ENCODE results near the gene DNASE1L2. TPM values are rescaled to one million over a fixed set of nuclear protein-coding genes. Genes with fewer than 3 reads are reported as not detected.

The DNASE1L2 gene
- total RNA-seq, 1 experiment from 2014 or later: 0.98 TPM

DNA sequence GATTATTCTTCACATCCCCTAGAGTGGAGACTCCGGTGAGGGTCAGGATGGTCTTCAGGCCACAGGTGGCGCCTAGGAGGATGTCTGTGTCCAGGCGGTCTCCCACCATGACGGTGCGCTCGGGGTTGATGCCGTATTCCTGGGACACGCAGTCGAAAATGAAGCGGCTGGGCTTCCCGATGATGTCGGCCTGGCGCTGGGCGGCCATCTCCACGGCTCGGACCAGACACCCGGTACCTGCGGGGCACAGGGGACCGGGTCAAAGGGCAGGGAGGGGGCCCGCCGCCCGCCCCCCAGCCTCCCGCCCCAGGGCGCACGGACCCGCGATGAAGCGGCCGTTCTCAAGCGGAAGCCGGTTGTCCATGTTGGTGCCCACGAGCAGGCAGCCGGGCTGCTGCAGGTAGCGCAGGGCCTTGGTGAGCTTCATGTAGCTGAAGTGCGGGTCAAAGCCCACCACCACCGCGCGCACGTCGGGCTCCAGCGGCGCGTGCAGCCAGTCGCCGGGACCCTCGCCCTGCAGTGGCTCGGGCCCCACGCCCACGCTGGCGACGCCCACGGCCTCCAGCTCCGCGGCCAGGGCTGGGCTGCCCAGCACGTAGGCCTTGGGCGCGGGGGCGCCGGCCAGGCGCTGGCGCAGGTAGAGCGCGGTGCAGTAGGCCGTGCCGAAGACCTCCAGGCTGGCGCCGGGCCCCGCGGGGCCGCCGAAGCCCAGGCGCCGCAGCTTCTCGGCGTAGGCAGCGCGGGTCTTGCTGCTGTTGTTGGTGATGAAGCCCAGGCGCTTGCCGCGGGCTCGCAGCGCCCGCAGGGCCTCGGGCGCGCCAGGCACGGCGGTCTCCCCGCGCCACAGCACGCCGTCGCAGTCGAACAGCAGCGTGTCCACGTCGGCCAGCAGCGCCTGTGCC is 22.2 kb upstream of the DNASE1L2 start:
- in situ Hi-C loops (cut with HindIII; ENCODE audit: low pct_unique_long_range_greater_than_20kb, low sequenced_read_pairs): no loop called here
- peak; percentile 51 for DNase-seq (ENCODE audit: low read depth)

DNA sequence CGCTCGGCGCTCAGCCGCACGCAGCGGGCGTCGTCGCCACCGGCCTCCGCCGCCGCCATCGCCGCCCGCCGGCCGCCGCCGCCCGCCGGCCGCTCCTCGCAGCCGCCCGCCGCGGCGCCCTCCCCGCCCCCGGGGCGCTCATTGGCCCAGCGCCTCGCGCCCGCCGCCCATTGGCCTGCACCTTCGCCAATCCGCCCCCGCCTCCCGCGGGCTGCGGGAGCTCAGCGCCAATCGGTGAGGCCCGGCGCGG is 21.6 kb upstream of the DNASE1L2 start, which contains the start of gene PGP:
PGP (minus strand) TSS at position 122 of the 250 bp plus-strand sequence; CDS start at position 59, 63 bp downstream.
- no peak for DNase-seq (ENCODE audit: low read depth)
- in situ Hi-C loops (cut with HindIII; ENCODE audit: low pct_unique_long_range_greater_than_20kb, low sequenced_read_pairs): no loop called here

DNA sequence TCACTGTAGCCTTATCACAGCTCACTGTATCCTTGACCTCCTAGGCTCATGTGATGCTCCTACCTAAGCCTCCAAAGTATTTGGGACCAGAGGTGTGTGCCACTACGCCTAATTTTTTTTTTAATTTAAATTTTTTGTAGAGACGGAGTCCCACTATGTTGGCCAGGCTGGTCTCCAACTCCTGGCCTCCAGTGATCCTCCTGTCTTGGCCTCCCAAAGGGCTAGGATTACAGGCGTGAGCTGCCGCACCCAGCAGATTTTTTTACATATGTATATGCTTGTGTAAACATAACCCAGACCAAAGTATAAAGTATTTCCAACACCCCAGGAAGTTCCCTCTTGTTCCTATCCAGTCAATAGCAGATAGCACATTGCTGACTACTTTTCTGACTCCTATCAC is 19.9 kb upstream of the DNASE1L2 start:
- in situ Hi-C loops (cut with HindIII; ENCODE audit: low pct_unique_long_range_greater_than_20kb, low sequenced_read_pairs): no loop called here
- DNase-seq (ENCODE audit: low read depth): no peak

DNA sequence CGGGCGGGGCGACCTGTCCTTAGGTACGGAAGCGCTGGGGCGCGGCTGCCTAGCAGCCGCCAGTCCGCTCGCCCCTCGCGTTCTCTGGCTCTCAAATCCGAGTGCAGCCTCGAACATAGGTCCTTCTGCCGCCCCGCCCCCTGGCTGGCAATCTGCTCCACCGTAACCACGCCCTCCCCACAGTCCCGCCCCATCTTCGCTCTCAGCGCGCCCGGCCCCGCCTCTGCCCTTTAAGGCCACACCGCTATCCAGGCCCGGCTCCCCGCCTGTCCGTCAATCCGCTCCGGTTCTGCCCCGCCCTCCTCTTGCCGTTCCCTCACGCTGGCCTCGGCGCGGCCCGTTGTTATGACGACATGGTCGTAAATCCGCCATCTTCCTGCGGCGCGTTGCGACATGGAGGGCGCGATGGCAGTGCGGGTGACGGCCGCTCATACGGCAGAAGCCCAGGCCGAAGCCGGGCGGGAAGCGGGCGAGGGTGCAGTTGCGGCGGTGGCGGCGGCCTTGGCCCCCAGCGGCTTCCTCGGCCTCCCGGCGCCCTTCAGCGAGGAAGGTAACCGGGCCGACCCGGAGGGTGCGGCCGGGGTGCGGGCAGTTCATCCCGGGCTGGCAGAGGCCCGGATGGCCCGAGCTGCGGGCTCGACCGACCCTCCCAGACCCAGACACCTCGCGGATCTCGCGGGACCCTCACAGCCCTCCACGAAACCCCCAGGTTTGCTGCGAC is 12.9 kb upstream of the DNASE1L2 start, which contains the start of gene E4F1:
E4F1 (plus strand) TSS at position 371 of the 721 bp plus-strand sequence; CDS start at position 394, 23 bp downstream.
- DNase-seq (ENCODE audit: low read depth): peak; percentile 100
- in situ Hi-C loops (cut with HindIII; ENCODE audit: low pct_unique_long_range_greater_than_20kb, low sequenced_read_pairs): no loop called here

DNA sequence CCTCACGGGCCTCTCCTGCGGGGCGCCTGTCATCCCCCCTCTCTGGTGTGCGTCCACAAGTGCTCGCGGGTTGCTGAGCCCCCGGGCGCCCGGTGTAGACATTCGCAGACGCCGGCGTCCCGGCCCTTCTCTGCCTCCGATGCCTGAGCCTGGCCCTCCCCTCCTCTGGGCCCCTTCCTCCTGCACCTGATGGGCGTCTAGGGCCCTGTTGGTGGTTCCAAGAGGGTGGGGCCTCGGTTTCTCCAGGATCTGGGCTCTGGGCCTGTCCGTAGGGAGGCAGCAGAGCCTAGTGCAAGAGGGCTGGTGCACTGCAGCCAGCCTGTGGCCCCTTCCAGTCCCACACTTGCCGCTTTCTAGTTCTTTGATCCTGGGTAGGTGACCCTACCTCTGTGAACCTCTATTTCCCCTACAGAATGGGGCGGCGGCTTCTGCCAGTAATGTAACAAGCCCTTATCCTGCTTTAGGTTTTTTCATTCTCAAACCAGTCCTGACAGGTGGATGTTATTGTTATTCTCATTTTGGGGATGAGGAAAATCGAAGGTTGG is 12.2 kb upstream of the DNASE1L2 start:
- DNase-seq (ENCODE audit: low read depth): peak; percentile 61
- in situ Hi-C loops (cut with HindIII; ENCODE audit: low pct_unique_long_range_greater_than_20kb, low sequenced_read_pairs): no loop called here

DNA sequence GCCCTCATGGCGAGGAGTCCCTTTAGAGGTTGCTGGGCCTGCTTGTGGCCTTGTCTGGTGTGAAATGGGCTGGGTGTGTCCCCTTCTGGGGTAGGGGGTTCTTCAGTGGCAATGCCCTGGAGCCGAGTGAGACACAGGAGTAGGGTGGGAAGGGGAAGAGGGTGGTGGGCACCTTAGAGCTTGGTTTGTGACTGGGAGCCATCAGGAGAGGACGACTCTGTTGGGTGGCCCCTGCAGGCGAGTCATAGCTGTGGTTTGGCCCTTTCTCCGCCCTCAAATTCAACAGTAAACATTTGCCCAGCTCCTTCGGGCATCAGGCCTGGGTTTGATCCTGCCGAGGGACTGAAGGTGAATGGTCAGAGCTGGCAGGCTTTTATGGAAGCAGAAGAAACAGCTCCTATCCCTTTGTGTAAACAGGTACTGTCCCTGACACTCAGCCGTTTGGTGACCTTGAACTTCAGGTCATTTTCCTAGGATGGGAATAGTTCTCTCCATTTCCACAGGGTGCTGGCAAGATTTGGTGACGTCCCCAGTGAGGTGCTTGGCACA is 9.9 kb upstream of the DNASE1L2 start:
- DNase-seq (ENCODE audit: low read depth): peak; percentile 52
- in situ Hi-C loops (cut with HindIII; ENCODE audit: low pct_unique_long_range_greater_than_20kb, low sequenced_read_pairs): no loop called here

DNA sequence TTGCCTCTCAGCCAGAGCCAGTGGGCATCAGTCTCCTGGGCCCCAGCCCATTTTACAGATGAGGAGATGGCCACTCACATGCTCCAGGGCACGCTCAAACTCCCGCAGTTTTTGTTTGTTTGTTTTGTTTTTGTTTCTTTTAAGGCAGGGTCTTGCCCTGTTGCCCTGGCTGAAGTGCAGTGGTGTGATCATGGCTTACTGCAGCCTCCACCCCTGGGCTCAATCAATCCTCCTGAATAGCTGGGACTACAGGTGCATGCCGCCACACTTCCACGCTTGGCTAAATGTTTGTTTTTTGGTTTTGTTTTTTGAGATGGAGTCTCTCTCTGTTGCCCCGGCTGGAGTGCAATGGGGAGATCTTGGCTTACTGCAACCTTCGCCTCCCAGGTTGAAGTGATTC is 9.3 kb upstream of the DNASE1L2 start:
- in situ Hi-C loops (cut with HindIII; ENCODE audit: low pct_unique_long_range_greater_than_20kb, low sequenced_read_pairs): no loop called here
- DNase-seq (ENCODE audit: low read depth): no peak

DNA sequence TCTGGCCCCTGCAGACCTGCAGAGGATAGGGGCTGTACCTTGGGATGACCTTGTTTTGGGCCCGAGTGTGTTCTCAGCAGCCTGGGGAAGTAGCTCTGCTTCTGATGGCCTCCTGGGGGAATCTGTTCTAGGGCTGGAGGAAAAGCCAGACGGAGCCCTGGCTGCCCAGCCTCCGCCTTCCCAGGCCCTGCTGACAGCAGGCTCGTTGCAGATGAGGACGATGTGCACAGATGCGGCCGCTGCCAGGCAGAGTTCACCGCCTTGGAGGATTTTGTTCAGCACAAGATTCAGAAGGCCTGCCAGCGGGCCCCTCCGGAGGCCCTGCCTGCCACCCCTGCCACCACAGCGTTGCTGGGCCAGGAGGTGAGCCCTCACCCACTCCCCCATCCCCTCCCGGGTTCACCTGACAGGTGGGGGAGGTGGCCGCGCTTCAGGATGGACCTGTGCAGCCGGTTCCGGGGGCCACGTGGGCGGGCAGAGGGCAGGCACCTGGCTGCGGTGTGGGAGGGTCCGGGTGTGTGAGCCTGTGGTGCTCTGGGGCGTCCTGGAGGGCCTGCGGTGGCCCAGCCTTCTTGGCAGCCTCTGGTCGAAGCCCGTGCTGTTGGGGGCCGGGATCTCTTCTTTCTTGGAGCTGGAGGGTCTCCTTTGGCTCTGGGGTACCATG is 8.0 kb upstream of the DNASE1L2 start:
- in situ Hi-C loops (cut with HindIII; ENCODE audit: low pct_unique_long_range_greater_than_20kb, low sequenced_read_pairs): no loop called here
- DNase-seq (ENCODE audit: low read depth): no peak

DNA sequence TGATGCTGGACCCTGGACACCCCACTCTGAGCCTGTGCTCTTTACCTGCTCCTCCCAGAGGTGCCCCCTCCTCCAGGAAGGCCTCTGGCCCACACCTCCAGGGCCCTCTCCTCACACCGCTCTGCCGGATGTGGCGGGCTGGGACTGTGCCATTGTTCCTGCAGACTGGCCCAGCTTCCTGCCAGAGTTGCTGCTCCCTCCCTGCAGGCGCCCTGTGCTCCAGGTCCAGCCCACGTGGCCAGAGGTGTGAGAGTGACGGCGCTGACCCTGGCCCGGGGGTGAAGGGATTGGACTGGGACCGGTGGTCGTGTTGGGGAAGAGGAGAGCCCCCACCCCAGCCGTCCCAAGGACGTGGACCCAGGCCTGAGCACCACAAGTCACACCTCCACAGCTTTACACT is 7.2 kb upstream of the DNASE1L2 start:
- DNase-seq (ENCODE audit: low read depth): no peak
- in situ Hi-C loops (cut with HindIII; ENCODE audit: low pct_unique_long_range_greater_than_20kb, low sequenced_read_pairs): no loop called here

DNA sequence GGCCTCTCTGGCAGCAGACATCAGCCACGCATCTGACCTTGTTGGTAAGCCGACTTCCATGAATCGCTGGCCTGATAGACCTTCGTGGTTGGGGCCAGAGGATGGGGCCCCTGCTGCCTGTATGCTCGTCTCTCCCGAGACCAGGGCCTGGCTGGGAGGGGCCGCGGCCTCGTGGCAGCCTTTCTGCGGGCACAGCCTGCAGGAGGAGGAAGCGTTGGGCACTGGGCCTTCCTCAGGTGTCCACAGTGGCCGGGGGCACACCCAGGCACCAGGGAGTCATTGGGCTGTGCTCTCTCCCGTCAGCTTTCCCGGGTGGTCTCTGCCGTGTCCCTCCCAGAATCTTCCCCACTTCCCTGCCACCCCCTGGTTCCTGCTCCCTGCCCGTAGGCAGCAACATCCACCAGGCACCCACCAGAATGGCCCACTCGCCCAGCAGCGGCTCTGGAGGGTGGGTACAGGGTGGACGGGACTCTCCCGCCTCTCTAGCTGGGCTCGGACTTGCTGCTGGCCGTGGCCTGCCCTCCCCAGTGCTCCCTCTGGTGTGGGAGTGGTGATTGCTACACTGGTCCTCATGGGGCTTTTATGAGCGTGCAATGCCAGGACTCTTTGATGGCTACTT is 6.5 kb upstream of the DNASE1L2 start:
- no peak for DNase-seq (ENCODE audit: low read depth)

DNA sequence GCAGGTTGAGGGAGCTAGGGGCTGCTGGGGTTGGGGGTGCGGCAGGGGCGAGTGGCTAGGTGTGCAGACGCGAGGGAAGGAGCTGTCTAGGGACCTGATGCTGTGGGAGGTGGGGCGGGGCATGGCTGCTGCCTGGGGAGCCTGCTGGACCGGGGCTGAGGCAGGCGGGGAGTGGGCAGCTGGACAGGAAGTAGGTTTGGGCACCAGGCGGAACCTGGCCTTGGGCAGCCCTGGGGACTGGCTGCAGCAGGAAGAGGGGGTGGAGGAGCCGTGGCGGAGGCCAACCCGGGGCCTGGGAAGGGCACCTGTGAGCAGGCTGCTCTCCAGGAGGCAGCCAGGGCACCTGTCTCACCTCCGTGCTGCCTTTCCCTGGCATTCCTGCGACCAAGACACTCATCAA is 5.9 kb upstream of the DNASE1L2 start:
- in situ Hi-C loops (cut with HindIII; ENCODE audit: low pct_unique_long_range_greater_than_20kb, low sequenced_read_pairs): no loop called here
- no peak for DNase-seq (ENCODE audit: low read depth)

More for the DNA sequence above, 6.5 kb upstream of the DNASE1L2 start:
- in situ Hi-C loops (cut with HindIII; ENCODE audit: low pct_unique_long_range_greater_than_20kb, low sequenced_read_pairs): no loop called here

DNA sequence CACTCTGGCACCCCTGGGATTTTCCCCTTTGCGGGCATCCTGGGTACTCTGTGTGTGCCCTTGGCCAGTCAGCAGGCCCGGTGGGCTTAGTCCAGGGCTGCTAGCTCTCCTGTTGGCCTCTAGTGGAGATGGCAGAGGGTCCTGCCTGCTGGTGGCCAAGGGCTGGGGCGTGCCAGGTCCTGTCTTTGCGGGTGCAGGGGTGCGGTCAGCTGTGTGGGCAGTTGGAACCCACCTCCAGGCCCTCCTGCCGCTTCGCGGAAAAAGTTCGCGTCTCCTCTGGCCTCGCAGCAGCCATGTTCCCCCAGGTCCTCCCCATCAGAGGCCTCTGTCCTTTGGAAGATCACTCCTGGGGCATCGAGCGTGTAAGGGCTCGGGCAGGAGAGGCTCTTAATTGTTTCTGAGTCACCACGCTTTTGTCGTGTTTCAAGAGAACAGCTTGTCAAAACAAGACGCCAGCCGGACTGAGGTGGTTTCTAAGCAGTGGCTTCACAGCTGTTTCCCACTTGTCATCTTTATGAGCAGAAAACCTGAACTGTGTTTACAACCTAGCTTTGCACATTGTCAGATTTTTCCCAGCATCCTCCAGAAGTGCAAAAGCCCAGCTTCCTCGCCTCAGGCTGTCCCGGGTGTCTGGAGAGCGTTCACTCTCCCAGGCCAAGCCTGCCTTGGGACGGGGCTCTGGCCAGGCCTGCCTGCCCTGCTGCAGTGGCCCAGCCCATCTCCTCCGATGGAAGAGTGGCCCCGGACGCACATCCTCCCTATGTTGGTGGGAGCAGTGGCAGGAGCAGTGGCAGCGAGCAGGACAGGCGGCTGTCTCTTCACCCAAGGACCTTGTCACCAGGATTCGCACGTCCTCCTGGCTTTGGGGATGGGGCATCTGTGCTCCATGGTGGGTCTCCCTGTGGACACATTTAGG is 5.0 kb upstream of the DNASE1L2 start:
- in situ Hi-C loops (cut with HindIII; ENCODE audit: low pct_unique_long_range_greater_than_20kb, low sequenced_read_pairs): no loop called here
- DNase-seq (ENCODE audit: low read depth): no peak

DNA sequence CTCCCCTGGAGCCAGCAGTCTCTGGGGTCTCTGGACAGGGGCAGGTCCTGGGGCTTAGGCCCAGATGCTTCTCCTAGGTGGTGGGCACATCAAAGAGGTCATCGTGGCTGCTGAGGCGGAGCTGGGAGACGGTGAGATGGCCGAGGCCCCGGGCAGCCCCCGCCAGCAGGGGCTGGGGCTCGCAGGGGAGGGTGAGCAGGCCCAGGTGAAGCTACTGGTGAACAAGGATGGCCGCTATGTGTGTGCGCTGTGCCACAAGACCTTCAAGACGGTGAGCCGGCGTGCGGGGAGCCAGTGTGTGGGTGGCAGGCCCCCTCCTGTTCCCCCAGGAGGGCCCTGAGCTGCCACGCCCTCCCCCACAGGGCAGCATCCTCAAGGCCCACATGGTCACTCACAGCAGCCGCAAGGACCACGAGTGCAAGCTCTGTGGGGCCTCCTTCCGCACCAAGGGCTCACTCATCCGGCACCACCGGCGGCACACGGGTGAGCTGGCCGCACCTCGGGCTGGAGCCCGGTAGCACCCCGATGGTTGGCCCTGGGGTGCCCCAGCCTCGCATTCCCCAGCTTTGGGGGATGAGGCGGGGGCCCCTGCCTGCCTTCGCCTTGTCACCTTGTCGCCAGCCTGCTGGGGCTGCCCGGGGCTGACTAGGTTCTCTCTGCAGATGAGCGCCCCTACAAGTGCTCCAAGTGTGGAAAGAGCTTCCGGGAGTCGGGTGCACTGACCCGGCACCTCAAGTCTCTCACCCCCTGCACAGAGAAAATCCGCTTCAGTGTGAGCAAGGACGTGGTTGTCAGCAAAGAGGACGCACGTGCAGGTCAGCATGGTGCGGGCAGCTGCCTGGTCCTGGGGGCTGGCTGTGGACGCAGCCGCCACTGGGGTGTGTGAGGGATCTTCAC is 3.9 kb upstream of the DNASE1L2 start:
- DNase-seq (ENCODE audit: low read depth): no peak
- in situ Hi-C loops (cut with HindIII; ENCODE audit: low pct_unique_long_range_greater_than_20kb, low sequenced_read_pairs): no loop called here

DNA sequence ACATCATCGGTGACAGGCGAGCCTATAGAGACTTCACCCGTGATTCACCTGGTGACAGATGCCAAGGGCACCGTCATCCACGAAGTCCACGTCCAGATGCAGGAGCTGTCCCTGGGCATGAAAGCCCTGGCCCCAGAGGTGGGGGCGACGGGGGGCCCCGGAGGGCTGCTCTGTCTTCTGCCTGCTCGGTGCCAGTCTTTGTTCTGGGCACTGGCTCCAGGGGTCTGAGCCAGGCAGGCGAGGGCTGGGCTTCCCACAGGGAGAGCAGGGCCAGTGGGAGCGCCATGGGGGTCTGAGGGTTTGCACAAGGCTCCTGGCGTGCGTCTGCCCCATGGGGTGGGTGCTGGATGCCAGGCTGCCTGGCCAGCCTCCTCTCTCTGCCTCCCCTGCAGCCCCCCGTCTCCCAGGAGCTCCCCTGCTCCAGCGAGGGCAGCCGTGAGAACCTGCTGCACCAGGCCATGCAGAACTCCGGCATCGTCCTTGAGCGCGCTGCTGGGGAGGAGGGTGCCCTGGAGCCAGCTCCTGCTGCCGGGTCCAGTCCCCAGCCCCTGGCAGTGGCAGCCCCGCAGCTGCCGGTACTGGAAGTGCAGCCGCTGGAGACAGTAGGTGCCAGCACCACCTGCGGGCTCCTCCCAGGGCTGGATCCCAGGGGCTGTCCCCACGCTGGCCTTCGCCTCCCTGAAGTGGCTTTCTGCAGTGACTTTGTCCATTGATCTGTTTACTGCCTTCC is 3.0 kb upstream of the DNASE1L2 start:
- in situ Hi-C loops (cut with HindIII; ENCODE audit: low pct_unique_long_range_greater_than_20kb, low sequenced_read_pairs): no loop called here
- DNase-seq (ENCODE audit: low read depth): no peak

DNA sequence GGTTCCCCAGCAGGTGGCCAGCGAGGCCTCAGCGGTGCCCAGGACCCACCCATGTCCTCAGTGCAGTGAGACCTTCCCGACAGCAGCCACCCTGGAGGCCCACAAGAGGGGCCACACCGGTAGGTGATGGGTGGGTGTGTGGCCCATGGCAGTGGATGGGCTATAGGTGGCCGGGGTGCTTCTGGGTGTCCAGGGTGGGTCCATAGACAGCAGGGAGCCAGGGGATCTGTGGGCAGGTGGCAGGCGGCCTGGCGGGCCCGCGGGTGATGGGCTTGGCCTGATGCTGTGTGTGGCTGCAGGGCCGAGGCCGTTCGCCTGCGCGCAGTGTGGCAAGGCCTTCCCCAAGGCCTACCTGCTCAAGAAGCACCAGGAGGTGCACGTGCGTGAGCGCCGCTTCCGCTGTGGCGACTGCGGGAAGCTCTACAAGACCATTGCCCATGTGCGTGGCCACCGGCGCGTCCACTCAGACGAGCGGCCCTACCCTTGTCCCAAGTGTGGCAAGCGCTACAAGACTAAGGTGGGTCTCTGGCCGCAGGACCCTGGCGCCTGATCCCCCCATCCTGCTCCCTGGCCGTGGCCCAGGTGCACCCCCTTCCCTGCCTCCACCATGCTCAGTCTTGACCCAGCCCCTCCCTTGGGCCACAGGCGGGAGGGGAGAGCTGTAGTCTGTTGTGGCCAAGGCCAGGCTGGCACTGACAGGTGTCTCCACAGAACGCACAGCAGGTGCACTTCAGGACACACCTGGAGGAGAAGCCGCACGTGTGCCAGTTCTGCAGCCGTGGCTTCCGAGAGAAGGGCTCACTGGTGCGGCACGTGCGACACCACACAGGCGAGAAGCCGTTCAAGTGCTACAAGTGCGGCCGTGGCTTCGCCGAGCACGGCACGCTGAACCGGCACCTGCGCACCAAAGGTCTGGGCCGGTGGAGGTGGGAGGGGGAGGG is 2.1 kb upstream of the DNASE1L2 start:
- DNase-seq (ENCODE audit: low read depth): no peak
- in situ Hi-C loops (cut with HindIII; ENCODE audit: low pct_unique_long_range_greater_than_20kb, low sequenced_read_pairs): no loop called here
